CD4-positive, alpha-beta T cell treated with Interleukin-17A for 1 hour (primary cell): ENCODE results near the gene ACAD10.
"Not testable (repeated sequence)": the region's sequence is repeated elsewhere in the genome, so short reads cannot be mapped to it uniquely, and the experiment has no call there.

Experiments
- DNase-seq: peaks from one replicate; pipeline ENCODE4 v3.0.0-alpha.2; 2020

ACAD10 gene

DNA sequence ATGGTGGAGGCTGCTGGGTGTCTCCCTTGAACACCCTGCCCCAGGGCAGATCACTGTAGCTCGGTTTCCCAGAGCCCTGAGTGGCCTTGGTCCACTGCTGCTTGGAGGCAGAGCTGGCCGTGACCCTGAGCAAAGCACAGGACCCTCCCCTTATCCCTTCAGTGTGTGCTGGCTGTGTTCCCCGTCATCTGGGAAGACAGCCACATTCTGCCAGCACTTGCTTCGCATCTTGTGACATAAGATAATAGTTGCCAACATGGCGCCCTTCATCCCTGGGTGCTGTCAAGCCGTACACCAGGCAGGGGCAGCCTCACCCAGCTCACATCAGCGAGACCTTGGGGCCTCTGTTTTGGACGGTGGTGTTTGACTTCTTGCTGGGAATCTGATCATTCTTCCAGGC, 68.8 kb downstream of the ACAD10 start:
- DNase-seq, result no peak

DNA sequence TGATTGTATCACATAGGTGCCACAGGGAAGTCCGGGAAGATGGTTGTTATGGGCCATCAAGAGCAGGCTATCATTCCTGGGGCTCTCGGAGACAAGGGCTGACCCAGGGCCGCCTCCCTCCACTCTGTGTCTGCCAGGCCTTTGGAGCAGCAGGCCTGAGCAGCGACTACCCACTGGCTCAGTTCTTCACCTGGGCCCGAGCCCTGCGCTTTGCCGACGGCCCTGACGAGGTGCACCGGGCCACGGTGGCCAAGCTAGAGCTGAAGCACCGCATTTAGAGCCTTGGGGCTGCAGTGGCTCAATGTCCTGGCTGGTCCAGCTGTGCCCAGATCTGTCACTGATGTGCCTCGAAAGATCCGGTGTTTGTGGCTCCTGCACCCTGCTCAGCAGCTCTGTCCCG, 70.3 kb downstream of the ACAD10 start:
- DNase-seq, result no peak

GRCh38 chr12:111756681-111757080, 70.8 kb downstream of the ACAD10 start:
- no peak for DNase-seq

DNA sequence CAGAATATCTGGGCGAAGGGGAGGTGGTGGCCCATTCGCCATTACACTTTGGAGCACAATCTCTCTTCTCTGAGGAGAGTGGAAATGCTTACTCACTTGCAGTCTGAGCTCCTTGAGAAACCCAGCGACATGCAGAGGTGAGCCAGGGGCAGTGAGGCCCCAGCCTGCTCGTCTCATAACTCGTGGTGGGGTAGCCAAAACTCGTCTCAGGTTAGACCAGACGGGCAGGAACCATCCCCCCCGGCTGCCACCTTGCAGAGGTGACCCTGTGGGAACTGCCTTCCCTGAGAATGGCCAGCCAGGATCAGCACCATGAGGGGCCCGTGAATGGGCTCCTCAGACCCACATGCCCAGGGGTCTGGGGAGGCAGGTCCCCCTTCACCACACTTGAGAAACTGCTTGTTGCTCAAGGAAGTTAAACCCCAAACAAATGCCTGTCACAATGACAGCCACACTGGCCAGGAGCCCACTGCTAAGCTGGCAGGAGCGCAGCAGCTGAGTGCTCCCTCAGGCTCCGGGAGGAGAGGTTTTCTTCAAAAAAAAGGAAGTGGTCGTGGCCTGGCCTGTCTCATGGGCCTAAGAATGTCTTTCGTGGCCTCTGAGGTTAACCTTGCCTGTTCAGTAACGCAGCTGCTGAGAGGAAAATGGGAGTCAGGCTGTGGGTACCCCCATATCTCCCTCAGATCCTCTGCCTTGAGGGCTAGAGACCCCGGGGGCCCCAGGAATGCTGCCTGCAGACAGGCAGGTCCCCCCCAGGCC, 71.7 kb downstream of the ACAD10 start:
- DNase-seq, result peak; percentile 7

GRCh38 chr12:111758120-111758561, 72.3 kb downstream of the ACAD10 start:
- DNase-seq, result no peak

- no peak for DNase-seq
These were observed 73.4 kb downstream of the ACAD10 start for GRCh38 chr12:111759271-111759670.

DNA sequence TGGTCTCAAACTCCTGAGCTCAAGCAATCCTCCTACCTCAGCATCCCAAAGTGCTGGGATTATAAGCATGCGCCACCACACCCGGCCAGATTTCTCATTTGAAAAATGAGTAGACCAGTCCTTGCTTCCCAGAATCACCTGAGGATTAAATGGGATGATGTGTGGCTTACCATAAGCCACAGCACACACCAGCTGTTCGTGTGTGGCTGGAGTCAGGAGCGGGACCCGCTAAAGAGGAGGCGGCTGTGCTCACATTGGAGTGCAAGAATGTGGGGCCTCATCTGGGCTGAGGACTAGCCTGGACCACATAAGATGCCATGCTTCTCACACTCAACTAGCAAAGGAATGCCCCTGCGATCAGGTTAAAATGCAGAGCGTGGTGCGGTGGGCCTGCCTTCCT, 74.1 kb downstream of the ACAD10 start:
- no peak for DNase-seq

- no peak for DNase-seq
These were observed 75.2 kb downstream of the ACAD10 start for GRCh38 chr12:111761099-111761498.

DNA sequence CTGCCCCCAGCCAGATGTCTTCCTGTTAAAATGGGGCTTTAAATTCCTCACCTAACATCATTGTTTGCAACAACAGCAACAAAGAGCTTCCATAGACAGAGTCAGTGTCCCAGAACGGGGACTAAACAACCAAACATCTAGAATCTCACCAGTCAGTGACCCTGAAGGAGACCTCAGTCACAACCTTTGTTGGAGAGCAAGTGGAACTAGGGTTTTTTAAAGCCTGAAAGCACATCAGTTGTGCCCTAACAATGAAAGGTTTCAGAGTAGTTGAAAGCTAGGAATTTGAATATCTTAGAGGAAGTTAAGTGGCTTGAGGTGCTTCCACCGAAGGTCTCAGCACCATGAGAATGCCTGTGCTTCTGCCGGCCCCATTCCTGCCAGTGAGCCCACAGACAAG, 75.9 kb downstream of the ACAD10 start:
- no peak for DNase-seq

GRCh38 chr12:111763552-111763951, 77.7 kb downstream of the ACAD10 start:
- DNase-seq, result not testable (repeated sequence)

- DNase-seq, result no peak
These were observed 78.4 kb downstream of the ACAD10 start for GRCh38 chr12:111764120-111764821.

- DNase-seq, result no peak
These were observed 80.9 kb downstream of the ACAD10 start, which contains the start of gene ALDH2 for GRCh38 chr12:111766608-111767361. Gene ALDH2 (plus strand): TSS chr12:111766933. CDS start chr12:111766983, 50 bp downstream.

DNA sequence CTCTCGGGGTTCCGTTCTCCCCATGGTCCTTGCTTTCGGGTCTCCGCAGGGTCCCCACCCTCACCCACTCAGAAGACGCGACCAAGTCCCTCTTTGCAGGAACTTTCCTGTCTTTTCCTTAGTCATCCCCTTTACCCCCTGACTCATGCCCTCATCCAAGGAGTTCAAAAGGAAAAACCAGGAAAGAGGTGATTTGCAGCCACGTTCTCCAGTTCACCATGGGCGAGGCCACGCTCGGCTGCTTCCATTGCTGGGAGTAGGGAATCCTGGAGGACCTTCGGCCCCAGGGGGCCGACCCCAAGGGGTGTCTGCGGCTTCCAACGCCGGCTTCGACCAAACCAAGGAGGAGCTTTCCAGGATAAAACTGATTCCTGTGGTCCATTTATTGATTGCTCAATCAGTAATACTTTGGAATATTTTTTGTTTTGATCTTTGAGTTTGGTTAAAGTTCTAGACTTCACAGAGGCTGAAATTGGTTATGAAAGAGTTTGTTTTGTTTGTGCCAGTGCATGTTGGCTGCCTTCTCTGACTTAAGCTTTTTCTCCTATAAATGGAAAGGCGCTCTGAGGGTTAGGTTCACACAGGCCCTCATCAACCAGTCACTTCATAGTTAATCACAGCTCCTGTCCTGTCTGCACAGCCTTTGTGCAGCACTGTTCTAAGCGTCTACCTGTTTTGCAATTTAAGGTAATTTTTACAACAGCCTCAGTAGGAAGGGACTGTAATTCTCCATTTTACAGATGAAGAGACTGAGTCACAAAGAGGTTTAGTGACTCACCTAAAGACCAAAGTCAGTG, 81.7 kb downstream of the ACAD10 start:
- no peak for DNase-seq

- DNase-seq, result no peak
These were observed 82.5 kb downstream of the ACAD10 start for GRCh38 chr12:111768159-111768895.

DNA sequence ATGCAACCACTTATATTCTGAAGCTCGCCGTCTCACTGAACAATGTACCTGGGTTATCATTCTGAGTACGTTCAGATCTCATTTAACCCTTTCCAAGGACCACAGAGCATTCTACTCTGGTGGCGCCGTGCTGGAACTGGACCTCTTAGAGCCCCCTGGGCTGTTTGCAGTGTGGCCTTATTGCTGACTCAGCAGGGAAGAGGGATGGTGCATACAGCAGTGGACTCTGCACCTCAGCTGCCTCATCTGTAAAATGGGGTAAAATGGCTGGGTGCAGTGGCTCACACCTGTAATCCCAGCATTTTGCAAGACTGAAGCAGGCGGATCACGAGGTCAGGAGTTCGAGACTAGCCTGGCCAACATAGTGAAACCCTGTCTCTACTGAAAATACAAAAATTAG, 83.7 kb downstream of the ACAD10 start:
- DNase-seq, result no peak

GRCh38 chr12:111773801-111774551, 88.1 kb downstream of the ACAD10 start:
- peak; percentile 36 for DNase-seq

DNA sequence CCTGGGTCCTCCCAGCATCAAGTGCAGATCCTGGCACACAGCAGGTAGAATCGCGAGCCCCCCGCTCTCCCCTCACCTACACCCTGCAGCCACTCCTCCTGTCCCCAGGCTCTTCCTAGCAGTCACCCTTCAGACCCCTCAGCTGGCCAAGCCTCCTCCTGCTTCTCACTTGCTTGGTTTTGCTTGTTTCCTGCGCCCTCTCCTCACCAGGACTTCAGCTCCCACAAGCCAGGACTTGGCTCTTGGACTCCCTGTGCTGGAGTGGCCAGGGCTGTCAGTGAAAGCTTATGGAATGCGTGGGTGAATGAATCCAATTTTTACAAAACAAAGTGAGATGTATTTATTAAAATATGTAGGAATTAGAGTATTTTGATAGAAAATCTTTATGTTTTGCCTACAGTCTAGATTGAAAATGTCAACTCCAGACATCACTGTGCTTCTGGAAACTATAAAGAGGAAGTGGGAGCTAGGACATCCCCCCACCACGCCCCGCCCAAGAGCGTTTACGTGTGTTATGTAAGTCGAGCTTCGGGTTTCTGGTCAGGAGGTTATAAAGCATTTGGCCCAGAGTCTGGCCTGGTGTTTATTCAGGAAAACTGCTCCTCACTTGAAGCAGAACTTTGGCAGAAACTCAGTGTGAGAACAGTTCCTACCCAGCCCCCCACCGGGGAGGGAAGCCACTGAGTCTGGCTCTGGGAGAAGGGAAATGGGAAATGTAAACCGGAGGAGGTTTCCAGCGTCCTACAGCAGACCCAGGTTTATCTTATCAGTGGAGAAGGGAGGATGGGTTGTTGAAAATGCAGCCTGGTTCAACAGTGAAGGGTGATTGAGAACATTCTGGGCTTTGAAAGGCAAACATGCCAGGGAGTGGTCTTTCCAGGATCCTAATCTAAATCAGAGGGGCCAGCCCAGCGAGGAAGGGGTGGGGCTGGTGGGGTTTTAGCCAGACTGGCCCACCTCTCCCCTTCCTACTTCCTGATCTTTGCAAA, 89.6 kb downstream of the ACAD10 start:
- peak; percentile 37 for DNase-seq

DNA sequence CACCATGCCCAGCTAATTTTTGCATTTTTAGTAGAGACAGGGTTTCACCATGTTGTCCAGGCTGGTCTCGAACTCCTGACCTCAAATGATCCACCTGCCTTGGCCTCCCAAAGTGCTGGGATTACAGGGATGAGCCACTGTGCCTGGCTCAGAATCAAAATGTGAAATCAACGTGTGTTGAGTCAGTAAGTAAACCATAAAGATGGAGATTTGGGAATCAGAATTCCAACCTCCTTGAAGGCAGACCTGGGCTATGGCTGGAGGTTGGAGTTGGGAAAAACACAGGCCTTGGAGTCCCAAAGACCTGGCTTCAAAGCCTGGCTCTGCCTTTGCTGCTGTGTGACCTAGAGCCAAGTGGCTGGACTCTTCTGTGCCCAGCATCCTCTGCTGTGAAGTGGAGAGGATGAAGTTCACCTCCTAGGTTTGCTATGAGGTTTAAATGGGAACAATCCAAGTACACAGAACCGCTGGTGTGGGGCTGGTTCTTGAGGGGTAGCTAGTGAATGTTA, 91.0 kb downstream of the ACAD10 start:
- DNase-seq, result no peak

DNA sequence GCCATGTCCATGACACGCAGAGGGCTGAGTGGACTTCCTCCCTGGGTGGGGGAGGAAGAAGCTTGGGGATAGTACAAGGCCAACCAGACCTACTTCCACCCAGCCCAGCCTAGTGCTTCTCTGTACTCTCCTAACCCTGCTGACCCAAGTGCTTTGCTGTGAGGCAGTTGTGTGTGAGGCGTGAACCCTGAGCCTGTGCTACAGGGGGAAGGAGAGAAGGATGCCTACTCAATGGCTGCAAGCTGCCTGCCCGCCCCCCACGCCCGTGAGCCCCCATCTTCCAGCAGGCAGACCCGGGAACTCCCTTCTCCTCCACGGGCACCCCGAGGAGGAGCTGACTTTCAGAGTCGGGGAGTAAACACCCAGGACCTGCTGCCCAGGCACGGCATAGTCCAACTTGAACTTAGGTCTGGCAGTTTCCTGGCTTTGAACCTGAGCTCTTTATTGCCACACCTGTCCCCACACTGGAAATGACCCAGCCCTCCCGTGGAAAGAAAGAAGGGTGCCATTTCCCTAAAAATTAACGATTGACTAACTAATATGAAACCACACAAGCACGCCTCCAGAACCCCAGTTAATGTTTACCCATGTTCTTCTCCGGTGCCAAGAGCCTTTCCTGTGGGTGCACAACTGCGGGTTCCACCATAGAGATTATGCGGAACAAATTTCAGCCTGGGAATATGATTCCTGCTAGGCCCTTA, 91.6 kb downstream of the ACAD10 start:
- no peak for DNase-seq
